Measurements from ENCODE around the gene ZBED5. TPM values are rescaled to one million over a fixed set of nuclear protein-coding genes. Genes with fewer than 3 reads are reported as not detected.

The ZBED5 gene
- total RNA-seq, 2 experiments from 2014 or later: 35.7 to 36.7 TPM

DNA sequence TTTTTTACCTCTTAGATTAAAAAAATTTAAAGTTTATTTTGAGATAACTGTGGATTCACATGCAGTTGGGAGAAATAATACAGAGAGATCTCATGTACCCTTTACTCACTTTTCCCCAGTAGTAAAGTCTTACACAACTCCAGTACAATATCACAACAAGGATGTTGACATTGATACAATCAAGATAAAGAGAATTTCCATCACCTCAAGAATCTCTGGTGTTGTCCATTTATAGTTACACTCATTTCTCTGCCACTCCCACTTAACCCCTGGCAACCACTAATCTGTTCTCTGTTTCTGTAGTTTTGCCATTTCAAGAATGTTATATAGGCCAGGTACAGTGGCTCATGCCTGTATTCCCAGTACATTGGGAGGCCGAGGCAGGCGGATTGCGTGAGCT, 10.5 kb upstream of the ZBED5 start:
- H3K4me1 Mint-ChIP-seq (ENCODE audit: low read depth): peaks cover 18% of the 10 kb centered on the region
- no peak overlapping the region for H3K4me3 Mint-ChIP-seq
- no peaks in the 10 kb centered on the region for H3K27me3 Mint-ChIP-seq
- ATAC-seq (peak; percentile 17), DNase-seq (no peak)
- H3K9me3 Mint-ChIP-seq: peaks cover 17% of the 10 kb centered on the region
- intact Hi-C loops (cut with micrococcal nuclease): no loop called here
- POLR2A ChIA-PET: interaction anchor here (0.9 kb wide), 1 partner anchor 17 kb away, joined by 3 read pairs; no protein-coding TSS in a partner anchor
- TF ChIP-seq, protein P1, sequence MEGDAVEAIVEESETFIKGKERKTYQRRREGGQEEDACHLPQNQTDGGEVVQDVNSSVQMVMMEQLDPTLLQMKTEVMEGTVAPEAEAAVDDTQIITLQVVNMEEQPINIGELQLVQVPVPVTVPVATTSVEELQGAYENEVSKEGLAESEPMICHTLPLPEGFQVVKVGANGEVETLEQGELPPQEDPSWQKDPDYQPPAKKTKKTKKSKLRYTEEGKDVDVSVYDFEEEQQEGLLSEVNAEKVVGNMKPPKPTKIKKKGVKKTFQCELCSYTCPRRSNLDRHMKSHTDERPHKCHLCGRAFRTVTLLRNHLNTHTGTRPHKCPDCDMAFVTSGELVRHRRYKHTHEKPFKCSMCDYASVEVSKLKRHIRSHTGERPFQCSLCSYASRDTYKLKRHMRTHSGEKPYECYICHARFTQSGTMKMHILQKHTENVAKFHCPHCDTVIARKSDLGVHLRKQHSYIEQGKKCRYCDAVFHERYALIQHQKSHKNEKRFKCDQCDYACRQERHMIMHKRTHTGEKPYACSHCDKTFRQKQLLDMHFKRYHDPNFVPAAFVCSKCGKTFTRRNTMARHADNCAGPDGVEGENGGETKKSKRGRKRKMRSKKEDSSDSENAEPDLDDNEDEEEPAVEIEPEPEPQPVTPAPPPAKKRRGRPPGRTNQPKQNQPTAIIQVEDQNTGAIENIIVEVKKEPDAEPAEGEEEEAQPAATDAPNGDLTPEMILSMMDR (IDR thresholded peaks at IDR 0.05): no peak
- no peak overlapping the region for H3K27ac Mint-ChIP-seq
- CTCF ChIA-PET: no interaction called here
- peaks cover 23% of the 10 kb centered on the region for H3K36me3 Mint-ChIP-seq (ENCODE audit: low read depth)

DNA sequence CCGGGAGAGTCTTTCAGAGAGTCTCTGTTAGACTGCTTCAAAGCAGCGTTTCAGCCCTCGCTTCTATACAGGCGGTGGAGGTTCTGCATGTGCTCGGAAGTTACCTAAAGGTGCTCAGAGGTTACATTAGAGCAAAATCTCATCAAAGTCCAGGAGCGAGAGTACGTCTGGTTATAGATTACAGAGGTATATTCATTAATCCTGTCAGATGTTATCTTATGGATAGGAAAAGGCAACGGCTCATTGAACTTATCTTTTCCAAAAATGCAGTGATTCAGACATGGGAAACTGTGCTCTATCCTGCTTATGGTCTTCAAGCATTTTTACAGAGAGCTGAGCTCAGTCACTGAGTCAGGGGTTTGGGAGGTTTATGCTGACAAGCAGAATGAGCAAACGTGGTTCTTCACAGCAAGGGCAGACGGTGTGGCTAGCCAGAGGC, 9.1 kb upstream of the ZBED5 start:
- peaks cover 12% of the 10 kb centered on the region for H3K36me3 Mint-ChIP-seq (ENCODE audit: low read depth)
- no peak for ATAC-seq
- no peak overlapping the region for H3K4me3 Mint-ChIP-seq
- H3K4me1 Mint-ChIP-seq (ENCODE audit: low read depth): peaks cover 25% of the 10 kb centered on the region
- H3K27ac Mint-ChIP-seq: no peak overlapping the region
- ChIA-PET CTCF (no interaction called here), POLR2A (no interaction called here)
- intact Hi-C loops (cut with micrococcal nuclease): no loop called here
- peaks cover 6% of the 10 kb centered on the region for H3K9me3 Mint-ChIP-seq
- DNase-seq: no peak
- no peaks in the 10 kb centered on the region for H3K27me3 Mint-ChIP-seq
- TF ChIP-seq, protein P1 (IDR thresholded peaks at IDR 0.05): no peak

DNA sequence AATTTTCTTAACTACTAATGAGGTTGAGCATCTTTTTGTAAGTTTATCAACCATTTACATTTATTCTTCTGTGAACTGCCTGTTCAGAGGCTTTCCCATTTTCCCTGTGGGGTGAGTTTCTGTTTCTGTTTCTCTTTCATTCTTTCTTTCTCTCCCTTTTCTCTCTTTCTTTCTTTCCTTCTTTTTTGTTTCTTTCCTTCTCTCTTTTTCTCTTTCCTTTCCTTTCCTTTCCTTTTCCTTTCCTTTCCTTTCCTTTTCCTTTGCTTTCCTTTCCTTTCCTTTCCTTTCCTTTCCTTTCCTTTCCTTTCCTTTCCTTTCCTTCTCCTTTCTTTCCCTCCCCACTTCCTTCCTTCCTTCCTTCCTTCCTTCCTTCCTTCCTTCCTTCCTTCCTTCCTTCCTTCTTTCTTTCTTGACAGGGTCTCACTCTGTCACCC, 8.0 kb upstream of the ZBED5 start:
- ChIA-PET POLR2A (no interaction called here), CTCF (no interaction called here)
- no peak overlapping the region for H3K27ac Mint-ChIP-seq
- no peak overlapping the region for H3K4me3 Mint-ChIP-seq
- no peaks in the 10 kb centered on the region for H3K27me3 Mint-ChIP-seq
- no peaks in the 10 kb centered on the region for H3K9me3 Mint-ChIP-seq
- DNase-seq (no peak), ATAC-seq (no peak)
- intact Hi-C loops (cut with micrococcal nuclease): no loop called here
- peaks cover 5% of the 10 kb centered on the region for H3K36me3 Mint-ChIP-seq (ENCODE audit: low read depth)
- H3K4me1 Mint-ChIP-seq (ENCODE audit: low read depth): peaks cover 20% of the 10 kb centered on the region
- TF ChIP-seq, protein P1 (IDR thresholded peaks at IDR 0.05): no peak

DNA sequence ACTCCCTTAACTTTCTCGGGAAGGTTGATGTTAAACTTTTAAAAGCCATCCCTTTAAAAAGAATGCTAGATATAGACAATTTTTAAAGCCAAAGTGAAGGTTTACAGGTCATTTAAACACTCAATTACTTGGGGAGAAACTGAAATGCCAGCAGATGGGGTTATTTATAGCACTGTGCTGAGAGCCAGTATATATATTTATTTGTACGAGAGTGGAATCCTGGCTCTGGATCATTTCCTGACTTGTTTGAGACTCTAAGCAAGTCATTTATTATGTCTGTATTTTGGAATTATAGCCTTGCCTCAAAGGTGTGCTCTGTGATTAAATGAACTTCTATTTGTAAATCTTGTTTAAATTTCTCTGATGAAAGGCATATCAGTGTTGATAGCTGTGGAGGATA, 6.8 kb upstream of the ZBED5 start:
- H3K4me1 Mint-ChIP-seq (ENCODE audit: low read depth): peaks cover 30% of the 10 kb centered on the region
- ATAC-seq (no peak), DNase-seq (no peak)
- ChIA-PET POLR2A (no interaction called here), CTCF (no interaction called here)
- no peaks in the 10 kb centered on the region for H3K9me3 Mint-ChIP-seq
- TF ChIP-seq, protein P1 (IDR thresholded peaks at IDR 0.05): no peak
- no peak overlapping the region for H3K4me3 Mint-ChIP-seq
- no peaks in the 10 kb centered on the region for H3K27me3 Mint-ChIP-seq
- H3K36me3 Mint-ChIP-seq (ENCODE audit: low read depth): peaks cover 9% of the 10 kb centered on the region
- H3K27ac Mint-ChIP-seq: no peak overlapping the region
- intact Hi-C loops (cut with micrococcal nuclease): no loop called here

DNA sequence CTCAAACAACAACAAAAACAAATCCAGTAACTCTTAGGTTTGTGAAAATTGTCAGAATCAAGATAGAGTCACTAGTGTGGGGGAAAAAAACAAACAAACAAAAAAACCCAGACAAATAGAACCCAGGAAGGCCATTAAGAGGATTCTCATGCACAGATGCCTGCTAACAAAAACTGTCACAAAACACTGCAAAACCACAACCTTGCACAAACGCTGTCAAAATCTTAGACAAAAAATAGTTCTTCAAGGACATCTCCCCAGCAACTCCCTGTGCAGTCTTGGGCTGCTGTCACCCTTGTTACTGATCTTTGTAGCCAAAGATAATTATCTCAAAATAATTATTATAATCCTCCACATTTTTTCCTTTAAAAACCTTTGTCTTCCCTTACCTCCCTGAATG, 4.6 kb upstream of the ZBED5 start:
- Mint-ChIP-seq H3K27me3 (no peaks in the 10 kb centered on the region), H3K4me3 (no peak overlapping the region), H3K9me3 (no peaks in the 10 kb centered on the region), H3K4me1 (ENCODE audit: low read depth) (peaks cover 25% of the 10 kb centered on the region), H3K36me3 (ENCODE audit: low read depth) (peaks cover 7% of the 10 kb centered on the region), H3K27ac (no peak overlapping the region)
- CTCF ChIA-PET: no interaction called here
- no peak for DNase-seq
- no peak for ATAC-seq
- POLR2A ChIA-PET: interaction anchor here (0.7 kb wide), 1 partner anchor 34 kb away, joined by 3 read pairs; no protein-coding TSS in a partner anchor
- intact Hi-C loops (cut with micrococcal nuclease): no loop called here
- TF ChIP-seq, protein P1 (IDR thresholded peaks at IDR 0.05): no peak
